K562 (cell line): ENCODE results near the gene ERC2. TPM values are rescaled to one million over a fixed set of nuclear protein-coding genes. Genes with fewer than 3 reads are reported as not detected.

ENCODE experiments used
- ATAC-seq: fragments of 200-7000 bp; cut with Tn5 transposase; 3 replicates; pipeline ENCODE4 v1.9.1; 2020; ENCODE audit warnings: moderate library complexity
- BruUV-seq: library from RNA; stranded (reverse); fragments of 400-500 nt; replicated peaks from 2 replicates; lab custom pipeline; 2021; lab: Mats Ljungman, UMichigan
- CTCF ChIA-PET: fragments of 300-600 bp; formaldehyde crosslinking; extraction: SDS; loops from one replicate; lab custom pipeline; 2021; ENCODE audit warnings: low intra/inter-chr PET ratio; lab: Yijun Ruan, JAX
- POLR2A ChIA-PET: fragments of 300-600, 350-650 bp; sonication (Branson Sonifier 250); formaldehyde crosslinking; extraction: SDS; loops from one replicate; lab custom pipeline; 2021; ENCODE audit warnings: antibody characterized with exemption, inconsistent platforms; lab: Yijun Ruan, JAX
- DNase-seq, 4 experiments: peaks; one replicate each; pipeline versions ENCODE4 v3.0.0 to v3.0.0-alpha.2; 2011 to 2018; ENCODE audit warnings: low spot score in 3 of 4, mixed read lengths in 3 of 4; ENCODE audit errors: extremely low read depth in 1 of 4
- FAIRE-seq: peaks from 2 replicates; lab custom pipeline; 2011; peaks lifted over from hg19 to GRCh38; lab: Jason Lieb, UNC
- H2AFZ ChIP-seq: 2 replicates; pipeline ENCODE4 v1.6.0; 2011; ENCODE audit warnings: low read depth, low read length, control low read depth, inconsistent platforms
- H3K27ac ChIP-seq: fragments of 200-600 bp; 3 replicates; pipeline ENCODE4 v1.8.0; 2011; ENCODE audit warnings: low read depth, mild to moderate bottlenecking, control low read depth, inconsistent platforms, low read length, moderate library complexity, mixed read lengths; ENCODE audit errors: extremely low read depth
- H3K27me3 ChIP-seq, 2 experiments: fragments of 300-600 bp in 1 of 2; 2 replicates in 1 of 2; 3 replicates in 1 of 2; pipeline versions ENCODE4 v1.6.0 to v1.8.0; 2011; ENCODE audit warnings: inconsistent platforms in 2 of 2, low read length in 2 of 2, mild to moderate bottlenecking in 1 of 2, mixed read lengths in 1 of 2, moderate library complexity in 1 of 2; ENCODE audit not compliant: control insufficient read depth in 2 of 2, insufficient read depth in 2 of 2
- H3K36me3 ChIP-seq: fragments of 300-600 bp; 3 replicates; pipeline ENCODE4 v1.8.0; 2011; ENCODE audit warnings: mild to moderate bottlenecking, low read length, inconsistent platforms; ENCODE audit not compliant: control insufficient read depth, insufficient read depth
- H3K4me1 ChIP-seq, 2 experiments: fragments of 200-600 bp in 1 of 2; replicated peaks in 1 of 2; 2 replicates in 1 of 2; 3 replicates in 1 of 2; pipeline versions ENCODE4 v1.5.1 to v1.8.0; 2011; ENCODE audit warnings: inconsistent platforms in 2 of 2, low read length in 2 of 2, mild to moderate bottlenecking in 1 of 2, mixed read lengths in 1 of 2, moderate library complexity in 1 of 2; ENCODE audit not compliant: control insufficient read depth in 2 of 2, insufficient read depth in 2 of 2
- H3K4me2 ChIP-seq: 2 replicates; pipeline ENCODE4 v1.6.1; 2011; ENCODE audit warnings: low read length, control low read depth, inconsistent platforms, mixed read lengths; ENCODE audit not compliant: insufficient read depth
- H3K4me3 ChIP-seq: fragments of 200-600 bp; sonication (generic), shearing (Covaris generic); 2 replicates; pipeline ENCODE4 v1.5.1; 2016; ENCODE audit warnings: control low read depth, inconsistent platforms
- H3K79me2 ChIP-seq: fragments of 200-600 bp; 3 replicates; pipeline ENCODE4 v1.8.0; 2011; ENCODE audit warnings: low read length, inconsistent platforms; ENCODE audit not compliant: control insufficient read depth, insufficient read depth
- H3K9ac ChIP-seq, 2 experiments: 2 replicates each; pipeline versions ENCODE4 v1.6.0 to v1.6.1; 2011; ENCODE audit warnings: low read depth in 2 of 2, low read length in 2 of 2, control low read depth in 1 of 2, inconsistent platforms in 1 of 2, mild to moderate bottlenecking in 1 of 2, mixed read lengths in 1 of 2; ENCODE audit not compliant: insufficient read depth in 1 of 2
- H3K9me1 ChIP-seq: one replicate; pipeline ENCODE4 v1.6.0; 2011; ENCODE audit warnings: inconsistent platforms, mild to moderate bottlenecking, low read length, moderate library complexity; ENCODE audit not compliant: control insufficient read depth, insufficient read depth
- H3K9me3 ChIP-seq: replicated peaks from 2 replicates; pipeline ENCODE4 v1.5.1; 2011; ENCODE audit warnings: low read depth, low read length, inconsistent platforms; ENCODE audit not compliant: control insufficient read depth, insufficient read depth
- H4K20me1 ChIP-seq: replicated peaks from 2 replicates; pipeline ENCODE4 v1.6.1; 2011; ENCODE audit warnings: low read length, inconsistent platforms, mixed read lengths; ENCODE audit not compliant: control insufficient read depth, insufficient read depth
- BCLAF1 ChIP-seq, 2 experiments: fragments of 450-650 bp in 1 of 2; IDR thresholded peaks; 2 replicates each; pipeline ENCODE4 v1.6.1; 2011 to 2017; ENCODE audit warnings: low read depth in 2 of 2, antibody characterized with exemption in 1 of 2, borderline replicate concordance in 1 of 2, low read length in 1 of 2, mild to moderate bottlenecking in 1 of 2, mixed read lengths in 1 of 2; ENCODE audit not compliant: control insufficient read depth in 1 of 2
- CREBBP ChIP-seq: IDR thresholded peaks from one replicate; pipeline ENCODE4 v1.6.1; 2012; ENCODE audit warnings: low read depth, mild to moderate bottlenecking, control low read depth, inconsistent platforms, low read length
- MCM7 ChIP-seq, 2 experiments: fragments of 450-650 bp; IDR thresholded peaks; 2 replicates each; pipeline ENCODE4 v1.6.1; 2016 to 2018
- WGBS: fragments of 100-300 bp; shearing (Covaris generic); methylation state at CpG from one replicate; pipeline ENCODE4 v1.1.6; 2016; ENCODE audit warnings: low coverage, mixed read lengths; ENCODE audit not compliant: insufficient coverage; ENCODE audit errors: missing lambda C conversion rate; 5-methylcytosine and 5-hydroxymethylcytosine counted together
- in situ Hi-C: fragments of 300-500 bp; cut with MboI; formaldehyde crosslinking; loops from 4 replicates; pipeline ENCODE4 v1.15.0; 2018; ENCODE audit warnings: inconsistent platforms, mixed read lengths
- intact Hi-C: fragments of 100-400 bp; cut with micrococcal nuclease; formaldehyde crosslinking; loops from 2 replicates; pipeline ENCODE4 v1.14.2; 2022
- polyA plus RNA-seq, 8 experiments: library from polyadenylated mRNA; depleted of rRNA in 4 of 8; stranded (reverse) in 5 of 8; unstranded in 3 of 8; fragments of >200 nt; fragmentation: Nextera tagmentation in 2 of 8; fragmentation: Illumina TruSeq in 1 of 8; extraction: Ambion mirVana in 2 of 8; extraction: Trizol in 1 of 8; gene quantifications; 2 replicates each; pipeline versions ENCODE4 v1.2.1 to v1.2.3, GENCODE V29; 2011 to 2014; ENCODE audit warnings: inconsistent platforms in 1 of 8, missing spikeins in 1 of 8
- total RNA-seq, 7 experiments: library from RNA; depleted of rRNA in 6 of 7; stranded (reverse); fragments of >200 nt in 6 of 7; fragmentation: Illumina TruSeq in 2 of 7; extraction: Trizol in 2 of 7; gene quantifications; 2 replicates each; pipeline versions ENCODE4 v1.2.1 to v1.2.3, GENCODE V29; 2011 to 2021; ENCODE audit warnings: low replicate concordance in 1 of 7

ERC2 gene
- total and polyA plus RNA-seq, 9 of the 15 experiments (the other 6 are each of a cell fraction or from before 2014, with no cell fraction given): 0.04 to 0.18 (median 0.07) TPM; not detected in 2

- no peaks in the 10 kb centered on the region for H3K9me3 ChIP-seq
- no peak overlapping the region for H3K4me2 ChIP-seq
- no peaks in the 10 kb centered on the region for H3K9me1 ChIP-seq
- in situ Hi-C loops (no loop called here), intact Hi-C loops (no loop called here)
- no peaks in the 10 kb centered on the region for H3K79me2 ChIP-seq
- ATAC-seq (no peak), DNase-seq (no peak), FAIRE-seq (no peak)
- TF ChIP-seq BCLAF1 (IDR thresholded peaks at IDR 0.05; ENCODE audit: borderline replicate concordance in 1 of 2, control insufficient read depth in 1 of 2, low read depth in 2 of 2, low read length in 1 of 2): no peak
- TF ChIP-seq MCM7 (IDR thresholded peaks at IDR 0.05): no peak
- TF ChIP-seq CREBBP: no peak
- H3K4me1 ChIP-seq: no peaks in the 10 kb centered on the region
- no peak overlapping the region for H3K4me3 ChIP-seq
- H3K9ac ChIP-seq: no peak overlapping the region
- POLR2A ChIA-PET: no interaction called here
- CTCF ChIA-PET: no interaction called here
- H2AFZ ChIP-seq: no peak overlapping the region
- no peaks in the 10 kb centered on the region for H3K27me3 ChIP-seq
- no peaks in the 10 kb centered on the region for H4K20me1 ChIP-seq
- WGBS: 0% methylated on average over 5 of the region's 6 CpGs
- H3K27ac ChIP-seq: no peak overlapping the region
- no peaks in the 10 kb centered on the region for H3K36me3 ChIP-seq
- BruUV-seq: no TSS peak
Observed at GRCh38 chr3:55963601-55964000, 504.7 kb downstream of the ERC2 start.
